Endothelial cell of umbilical vein (primary cell): Measurements from ENCODE around the gene EFNB1. TPM values are rescaled to one million over a fixed set of nuclear protein-coding genes. Genes with fewer than 3 reads are reported as not detected.

ENCODE experiments used
- BruUV-seq: library from RNA; stranded (reverse); fragments of 400-500 nt; replicated peaks from 2 replicates; lab custom pipeline; 2021; lab: Mats Ljungman, UMichigan
- CTCF ChIA-PET: fragments of 300-600, 350-600 bp; sonication (Branson Sonifier 250); formaldehyde crosslinking; loops from one replicate; lab custom pipeline; 2021; ENCODE audit warnings: antibody characterized with exemption, inconsistent platforms; lab: Charles Lee
- POLR2A ChIA-PET: fragments of 300-600, 350-600 bp; sonication (Branson Sonifier 250); formaldehyde crosslinking; loops from one replicate; lab custom pipeline; 2021; ENCODE audit warnings: antibody characterized with exemption, inconsistent platforms; lab: Charles Lee
- DNase-seq: peaks from one replicate; pipeline ENCODE4 v3.0.0-alpha.2; 2011; ENCODE audit warnings: low read depth, low spot score
- FAIRE-seq: peaks from 2 replicates; lab custom pipeline; 2011; peaks lifted over from hg19 to GRCh38; lab: Jason Lieb, UNC
- H2AFZ ChIP-seq: 2 replicates; pipeline ENCODE4 v1.6.0; 2012; ENCODE audit warnings: low read depth, low read length, control low read depth, inconsistent platforms
- H3K27ac ChIP-seq: 2 replicates; pipeline ENCODE4 v1.5.1; 2011; ENCODE audit warnings: low read depth, mild to moderate bottlenecking, control low read depth, low read length, moderate library complexity; ENCODE audit not compliant: insufficient read depth
- H3K27me3 ChIP-seq, 2 experiments: 2 replicates each; pipeline versions ENCODE4 v1.6.0 to v1.6.1; 2011; ENCODE audit warnings: low read length in 2 of 2, mixed read lengths in 1 of 2; ENCODE audit not compliant: control insufficient read depth in 2 of 2, insufficient read depth in 2 of 2
- H3K36me3 ChIP-seq, 2 experiments: 2 replicates in 1 of 2; 3 replicates in 1 of 2; pipeline ENCODE4 v1.5.1; 2011; ENCODE audit warnings: low read length in 2 of 2, mild to moderate bottlenecking in 1 of 2, moderate library complexity in 1 of 2; ENCODE audit not compliant: control insufficient read depth in 2 of 2, insufficient read depth in 2 of 2; ENCODE audit errors: extremely low read depth in 1 of 2
- H3K4me1 ChIP-seq: 3 replicates; pipeline ENCODE4 v1.5.1; 2011; ENCODE audit warnings: mild to moderate bottlenecking, low read length; ENCODE audit not compliant: control insufficient read depth, insufficient read depth; ENCODE audit errors: extremely low read depth
- H3K4me2 ChIP-seq: 2 replicates; pipeline ENCODE4 v1.6.1; 2011; ENCODE audit warnings: low read length, control low read depth, mixed read lengths; ENCODE audit not compliant: insufficient read depth
- H3K4me3 ChIP-seq, 3 experiments: fragments of 200-600 bp in 1 of 3; sonication (generic), shearing (Covaris generic) in 1 of 3; replicated peaks in 1 of 3; 2 replicates each; pipeline ENCODE4 v1.5.1; 2011 to 2016; ENCODE audit warnings: control low read depth in 3 of 3, low read length in 3 of 3, mild to moderate bottlenecking in 2 of 3, inconsistent platforms in 1 of 3, low read depth in 1 of 3, moderate library complexity in 1 of 3; ENCODE audit not compliant: insufficient read depth in 1 of 3
- H3K79me2 ChIP-seq: 2 replicates; pipeline ENCODE4 v1.6.0; 2012; ENCODE audit warnings: low read length, inconsistent platforms; ENCODE audit not compliant: control insufficient read depth, insufficient read depth
- H3K9ac ChIP-seq: replicated peaks from 2 replicates; pipeline ENCODE3; 2011; ENCODE audit warnings: low read length, control low read depth; ENCODE audit not compliant: insufficient read depth; ENCODE audit errors: extremely low read depth
- H3K9me1 ChIP-seq: replicated peaks from 3 replicates; pipeline ENCODE4 v1.6.0; 2011; ENCODE audit warnings: mild to moderate bottlenecking, low read length; ENCODE audit not compliant: control insufficient read depth, insufficient read depth; ENCODE audit errors: extremely low read depth
- H3K9me3 ChIP-seq: replicated peaks from 2 replicates; pipeline ENCODE4 v1.5.1; 2012; ENCODE audit warnings: low read length, inconsistent platforms; ENCODE audit not compliant: control insufficient read depth, insufficient read depth
- H4K20me1 ChIP-seq: replicated peaks from 2 replicates; pipeline ENCODE3; 2011; ENCODE audit warnings: mild to moderate bottlenecking, low read length; ENCODE audit not compliant: control insufficient read depth, insufficient read depth; ENCODE audit errors: extremely low read depth
- CTCF ChIP-seq, 2 donors: IDR thresholded peaks; 1 replicate in 1 of 2; 2 replicates in 1 of 2; pipeline ENCODE4 v1.5.1; 2011; ENCODE audit warnings: low read length in 2 of 2, mild to moderate bottlenecking in 2 of 2, moderate library complexity in 2 of 2, control low read depth in 1 of 2, inconsistent platforms in 1 of 2, low read depth in 1 of 2; ENCODE audit not compliant: insufficient read depth in 1 of 2; ENCODE audit errors: extremely low read depth in 1 of 2
- EZH2 ChIP-seq: IDR thresholded peaks from 2 replicates; pipeline ENCODE4 v1.6.1; 2012; ENCODE audit warnings: borderline replicate concordance, low read depth, mild to moderate bottlenecking, moderate library complexity, low read length, inconsistent platforms; ENCODE audit not compliant: severe bottlenecking
- FOS ChIP-seq: IDR thresholded peaks from 2 replicates; pipeline ENCODE4 v1.6.1; 2011; ENCODE audit warnings: mild to moderate bottlenecking, low read length, moderate library complexity, borderline replicate concordance; ENCODE audit not compliant: insufficient read depth
- GATA2 ChIP-seq: IDR thresholded peaks from 2 replicates; pipeline ENCODE4 v1.7.0; 2011; ENCODE audit warnings: low read depth, mild to moderate bottlenecking, moderate library complexity, mixed read lengths, low read length; ENCODE audit not compliant: insufficient read length, insufficient read depth
- JUN ChIP-seq: IDR thresholded peaks from 2 replicates; pipeline ENCODE4 v1.6.1; 2011; ENCODE audit warnings: borderline replicate concordance, low read depth; ENCODE audit not compliant: insufficient read length, insufficient read depth
- MAX ChIP-seq: IDR thresholded peaks from 2 replicates; pipeline ENCODE4 v1.6.1; 2011; ENCODE audit not compliant: insufficient read depth, insufficient read length
- MYC ChIP-seq: IDR thresholded peaks from one replicate; pipeline ENCODE4 v1.6.1; 2011; ENCODE audit warnings: mild to moderate bottlenecking, low read depth, low read length
- POLR2A ChIP-seq: IDR thresholded peaks from 2 replicates; pipeline ENCODE4 v1.6.1; 2012; ENCODE audit warnings: low read depth, mild to moderate bottlenecking, control low read depth, low read length
- POLR2AphosphoS5 ChIP-seq: IDR thresholded peaks from 2 replicates; pipeline ENCODE4 v1.6.1; 2012; ENCODE audit warnings: low read depth, mild to moderate bottlenecking, control low read depth, low read length, moderate library complexity; ENCODE audit not compliant: insufficient read depth
- dilution Hi-C: fragments of 300-500 bp; cut with MboI; formaldehyde crosslinking; loops from one replicate; pipeline ENCODE4 v1.15.0; 2019; ENCODE audit warnings: low sequenced_read_pairs; ENCODE audit not compliant: extremely low pct_ligation_motif_present
- intact Hi-C: fragments of 100-400 bp; cut with micrococcal nuclease; formaldehyde crosslinking; loops from one replicate; pipeline ENCODE4 v1.10.0; 2022
- polyA plus RNA-seq, 4 experiments: library from polyadenylated mRNA; depleted of rRNA in 3 of 4; stranded (reverse) in 3 of 4; unstranded in 1 of 4; fragments of >200 nt; gene quantifications; 2 replicates each; pipeline versions ENCODE4 v1.2.1 to v1.2.3, GENCODE V29; 2011 to 2012; ENCODE audit warnings: missing spikeins in 1 of 4
- total RNA-seq: library from RNA; stranded (reverse); gene quantifications from 2 replicates; pipeline ENCODE4 v1.2.3, GENCODE V29; 2021

EFNB1 gene
- total and polyA plus RNA-seq, 2 donors (not counting 3 experiments of a cell fraction or from before 2014, with no cell fraction given), result 7.8 to 13.3 TPM

GRCh38 chrX:68841251-68842049 is 12.6 kb downstream of the EFNB1 start:
- POLR2A ChIA-PET, result no interaction called here

More at GRCh38 chrX:68841251-68842049, 12.6 kb downstream of the EFNB1 start:
- Histone ChIP-seq H3K27me3 (no peaks in the 10 kb centered on the region), H3K4me2 (no peak overlapping the region), H3K79me2 (no peaks in the 10 kb centered on the region), H3K9me3 (no peaks in the 10 kb centered on the region), H3K27ac (no peak overlapping the region), H3K9me1 (no peaks in the 10 kb centered on the region), H2AFZ (no peak overlapping the region), H3K9ac (no peak overlapping the region), H3K36me3 (peaks cover 0 to 6% of the 10 kb centered on the region in 2 experiments), H4K20me1 (no peaks in the 10 kb centered on the region), H3K4me1 (no peaks in the 10 kb centered on the region), H3K4me3 (no peak overlapping the region)
- TF ChIP-seq MYC (no peak), POLR2AphosphoS5 (no peak), FOS (no peak), MAX (no peak), CTCF (IDR thresholded peaks at IDR 0.05; ENCODE audit: extremely low read depth in 1 of 2, insufficient read depth in 1 of 2, low read depth in 1 of 2, low read length in 2 of 2) (no peak), EZH2 (no peak), JUN (no peak), POLR2A (no peak), GATA2 (no peak)
- FAIRE-seq (no peak), DNase-seq (no peak)
- dilution Hi-C loops (no loop called here), intact Hi-C loops (no loop called here)
- BruUV-seq, result TSS peak; percentile 33
- CTCF ChIA-PET, result no interaction called here
